HG03025 (cell line): ENCODE results near the gene FAAH.

Experiments
- ATAC-seq: cut with Tn5 transposase; IDR thresholded peaks from one replicate; pipeline ENCODE4 v1.9.1; 2021; ENCODE audit warnings: mild to moderate bottlenecking, moderate library complexity; ENCODE audit not compliant: unreplicated experiment, low FRiP score

Gene FAAH

GRCh38 chr1:46448109-46448911 lies 54.2 kb downstream of the FAAH start:
- ATAC-seq: no peak

DNA sequence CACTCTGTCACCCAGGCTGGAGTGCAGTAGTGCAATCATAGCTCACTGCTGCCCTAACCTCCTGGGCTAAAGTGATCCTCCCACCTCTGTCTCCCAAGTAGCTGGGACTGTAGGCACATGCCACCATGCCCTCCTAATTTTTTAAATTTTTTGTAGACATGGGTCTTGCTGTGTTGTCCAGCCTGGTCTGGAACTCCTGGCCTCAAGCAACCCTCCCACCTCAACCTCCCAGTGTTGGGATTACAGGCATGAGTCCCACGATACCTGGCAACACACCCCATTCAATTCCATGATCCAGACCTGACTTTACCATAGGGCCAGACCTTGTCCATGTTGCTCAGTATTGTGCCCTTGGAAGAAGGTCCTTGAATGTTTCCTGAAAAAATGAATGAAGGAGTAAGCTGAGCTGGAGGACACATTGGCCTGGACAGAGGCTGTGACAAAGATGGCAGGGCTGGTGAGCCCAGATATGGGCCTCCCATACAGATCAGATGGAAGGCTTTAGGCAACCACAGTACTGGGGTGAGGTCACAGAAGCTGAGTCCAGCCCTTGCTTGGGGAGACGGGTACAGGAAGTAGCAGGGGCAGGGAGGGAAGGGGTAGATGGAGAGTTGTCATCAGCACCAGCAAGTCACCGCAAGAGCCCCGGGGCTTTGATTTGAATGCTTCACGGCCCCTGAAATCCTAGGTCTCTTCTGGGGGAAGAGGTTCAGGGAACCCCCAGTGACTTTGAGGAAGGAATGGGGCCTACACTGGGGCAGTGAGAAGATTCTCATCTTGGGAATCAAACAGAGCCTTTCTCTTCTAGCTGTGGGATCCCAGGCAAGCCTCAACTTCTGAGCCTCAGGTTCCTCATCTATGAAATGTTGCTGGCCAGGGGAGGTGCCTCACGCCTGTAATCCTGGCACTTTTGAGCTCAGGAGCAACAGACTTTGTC lies 55.4 kb downstream of the FAAH start:
- no peak for ATAC-seq

DNA sequence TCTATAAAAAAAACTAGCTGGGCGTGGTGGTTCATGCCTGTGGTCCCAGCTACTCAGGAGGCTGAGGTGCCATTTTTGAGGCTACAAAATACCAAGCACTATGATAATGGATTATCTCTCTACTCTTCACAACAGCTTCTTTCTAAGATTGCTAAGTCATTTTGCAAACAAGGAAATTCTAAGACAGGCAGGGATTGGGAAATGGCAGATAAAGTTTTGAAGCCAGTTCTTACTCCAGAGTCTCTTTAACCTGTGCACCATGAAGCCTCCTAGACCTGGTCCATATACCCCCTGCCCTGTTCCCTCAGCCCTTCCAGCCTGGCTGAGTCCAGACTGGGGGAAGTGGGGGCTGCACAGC lies 56.0 kb downstream of the FAAH start:
- no peak for ATAC-seq

DNA sequence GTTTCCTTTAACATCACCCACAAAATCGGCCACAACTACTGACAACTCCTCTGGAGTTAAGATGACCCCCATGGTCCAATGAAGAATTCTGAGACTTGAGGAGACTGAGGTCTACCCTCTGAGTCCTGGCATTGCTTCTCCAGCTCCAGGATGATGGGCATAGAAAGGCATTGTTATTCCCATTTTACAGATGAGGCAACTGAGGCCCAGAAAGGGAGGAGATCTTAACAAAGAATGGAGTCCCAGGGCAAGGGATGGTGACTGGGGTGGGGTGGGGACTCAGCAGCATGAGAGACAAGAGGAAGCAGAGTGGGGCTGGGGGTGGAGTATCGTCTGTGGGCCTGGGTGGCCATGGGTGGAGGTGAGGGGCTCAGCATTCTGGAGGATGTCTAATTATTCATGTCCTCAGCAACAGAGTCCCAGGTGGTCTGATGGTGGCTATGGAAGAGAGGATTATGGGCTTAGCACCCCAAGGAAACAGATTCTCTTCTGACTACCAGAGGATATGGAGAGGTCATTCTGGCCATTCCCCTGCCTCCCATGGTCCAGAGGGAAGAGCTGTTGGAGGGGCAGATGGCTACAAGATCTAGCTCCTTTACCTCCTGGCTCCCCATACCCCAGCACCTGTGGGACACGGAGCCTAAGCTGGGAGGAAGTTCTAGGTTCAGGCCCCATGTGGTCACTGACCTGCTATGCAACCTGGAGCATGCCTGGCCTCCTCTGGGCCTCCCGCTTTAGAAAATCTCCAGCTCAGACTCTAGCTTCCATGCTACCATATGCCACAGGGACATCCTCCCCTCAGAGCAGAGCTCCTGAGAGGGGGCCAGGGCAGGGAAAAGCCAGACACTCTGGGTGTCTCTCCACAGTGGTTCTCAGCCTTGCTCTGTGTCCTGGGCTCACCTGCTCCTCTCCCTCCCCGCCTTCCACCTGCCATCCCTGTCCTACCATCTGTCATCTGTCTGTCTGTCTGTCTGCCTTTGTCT lies 58.1 kb downstream of the FAAH start:
- ATAC-seq: no peak

DNA sequence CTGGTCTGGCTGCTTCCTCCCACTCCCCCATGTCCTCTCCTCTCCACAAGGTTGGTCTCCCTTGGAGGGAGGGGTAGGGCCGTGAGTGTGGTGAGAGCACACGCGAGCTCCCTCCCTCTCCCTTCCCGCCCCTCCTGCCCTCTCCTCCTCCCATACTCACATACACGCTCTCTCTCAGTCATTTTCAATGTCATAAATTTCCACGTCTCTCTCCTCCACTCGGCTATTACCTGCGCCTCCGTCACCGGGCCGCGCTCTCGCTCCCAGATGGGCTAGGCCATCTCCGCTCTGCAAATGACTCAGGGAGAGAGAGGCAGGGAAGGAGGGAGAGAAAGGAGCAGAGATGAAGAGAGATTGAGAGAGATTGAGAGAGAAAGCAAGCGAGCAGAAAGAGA lies 58.8 kb downstream of the FAAH start:
- ATAC-seq: no peak

DNA sequence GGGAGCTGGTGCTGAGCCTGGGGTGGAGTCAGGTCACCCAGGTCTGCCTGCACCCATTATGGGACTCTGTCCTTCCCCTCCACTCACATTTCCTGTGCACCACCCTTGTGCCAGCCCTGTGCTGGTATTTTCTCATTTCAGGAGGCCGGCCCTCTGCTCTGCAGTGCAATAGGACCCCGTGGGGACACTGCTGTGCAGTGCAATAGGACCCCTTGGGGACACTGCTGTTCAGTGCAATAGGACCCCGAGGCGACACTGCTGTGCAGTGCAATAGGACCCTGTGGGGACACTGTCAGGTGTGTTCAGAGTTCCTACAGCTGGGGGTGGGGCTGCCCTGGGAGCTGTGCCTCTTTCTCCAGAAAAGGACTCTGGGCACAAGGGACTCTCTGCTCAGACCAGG lies 59.3 kb downstream of the FAAH start:
- no peak for ATAC-seq

GRCh38 chr1:46455951-46456350 lies 61.8 kb downstream of the FAAH start:
- ATAC-seq: no peak

DNA sequence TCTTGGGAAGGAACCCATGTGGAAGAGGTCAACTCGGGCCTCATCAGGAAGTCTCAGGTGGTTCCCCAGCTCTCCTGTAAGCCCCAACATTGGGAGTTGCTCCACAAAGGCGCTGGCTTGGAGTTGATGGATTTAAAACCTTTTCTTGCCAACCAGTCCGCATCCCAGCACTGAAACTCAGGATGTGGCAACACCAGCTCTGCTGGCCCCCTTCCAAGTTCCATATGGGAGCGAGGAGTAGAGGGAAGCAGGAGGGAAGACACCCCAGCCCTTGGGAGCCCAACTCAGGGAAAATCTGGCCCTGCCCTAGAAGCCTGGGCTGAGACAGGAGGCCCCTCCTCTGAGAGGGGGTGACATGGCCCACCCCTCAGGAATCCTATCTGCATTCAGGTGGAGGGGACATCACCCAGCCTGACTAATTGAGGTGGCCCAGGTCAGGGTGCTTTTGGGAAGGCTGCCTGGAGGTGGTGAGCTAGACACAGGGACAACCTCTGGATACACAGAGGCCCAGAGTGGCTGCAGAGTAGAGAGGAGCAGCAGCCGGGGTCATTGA lies 62.4 kb downstream of the FAAH start:
- ATAC-seq: no peak

DNA sequence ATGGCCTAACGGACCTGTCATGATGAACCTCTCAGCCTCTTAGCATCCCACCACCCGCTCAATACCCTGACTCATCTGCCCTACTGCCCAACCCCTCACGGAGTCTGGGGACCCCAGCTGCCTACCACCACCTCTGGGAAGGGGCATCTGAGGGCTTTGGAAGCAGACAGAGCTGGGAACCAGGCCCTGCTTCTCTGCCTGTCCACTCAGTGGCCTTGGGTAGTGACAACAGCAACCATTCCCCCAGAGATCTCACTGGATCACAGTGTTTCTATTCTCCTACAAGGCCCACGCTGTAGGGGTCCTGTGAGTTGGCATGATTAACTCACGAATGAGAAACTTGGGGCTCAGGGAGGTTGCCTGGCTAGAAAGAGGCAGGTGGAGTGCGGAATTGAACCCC lies 63.1 kb downstream of the FAAH start:
- ATAC-seq: no peak

- no peak for ATAC-seq
Observed at GRCh38 chr1:46458190-46458589, 64.1 kb downstream of the FAAH start.

DNA sequence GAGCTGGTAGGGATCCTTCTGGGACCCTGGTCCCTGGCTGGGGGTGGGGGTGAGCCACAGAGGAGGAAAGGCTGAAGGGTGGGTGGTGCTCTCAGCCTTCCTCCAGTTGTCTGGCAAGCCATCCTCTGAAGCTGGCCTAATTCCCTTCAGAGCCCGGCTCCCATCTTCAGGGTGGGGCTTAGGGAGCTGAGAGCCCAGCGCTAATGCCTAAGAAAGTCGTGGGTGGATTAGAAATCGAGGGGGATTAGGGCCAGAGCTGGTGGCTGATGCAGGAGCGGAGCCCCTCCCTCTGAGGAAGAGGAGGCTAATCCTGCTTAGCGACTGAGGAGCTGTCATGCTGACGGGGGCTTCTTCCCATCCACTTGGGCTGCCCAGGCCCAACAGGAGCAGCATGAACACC lies 64.7 kb downstream of the FAAH start:
- no peak for ATAC-seq

DNA sequence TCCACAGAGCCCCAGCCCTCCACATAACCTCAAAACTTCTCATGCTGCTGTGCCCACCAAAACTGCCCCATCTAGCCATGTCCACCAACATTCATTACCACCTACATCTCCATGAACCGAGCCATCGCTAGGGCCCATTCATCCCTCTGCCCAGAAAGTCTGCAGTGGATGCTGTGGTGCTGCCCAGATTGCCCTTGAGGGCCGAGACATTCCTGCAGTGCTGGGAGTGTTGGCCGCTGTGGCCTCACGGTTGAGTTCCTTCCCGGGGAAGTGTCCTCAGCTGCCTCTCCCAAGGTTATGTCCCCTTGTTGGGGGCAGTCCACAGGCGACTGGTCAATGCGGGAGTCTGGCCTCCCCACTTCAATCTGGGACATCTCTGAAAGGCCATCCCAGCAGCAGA lies 65.2 kb downstream of the FAAH start:
- no peak for ATAC-seq

GRCh38 chr1:46461017-46461808 lies 67.1 kb downstream of the FAAH start:
- no peak for ATAC-seq

- ATAC-seq: no peak
Observed at GRCh38 chr1:46461809-46462448, 67.8 kb downstream of the FAAH start.
